Measurements from ENCODE around the gene PPP1R11. TPM values are rescaled to one million over a fixed set of nuclear protein-coding genes. Genes with fewer than 3 reads are reported as not detected.
"Not testable (repeated sequence)": the region's sequence is repeated elsewhere in the genome, so short reads cannot be mapped to it uniquely, and the experiment has no call there.

PPP1R11 gene, protein sequence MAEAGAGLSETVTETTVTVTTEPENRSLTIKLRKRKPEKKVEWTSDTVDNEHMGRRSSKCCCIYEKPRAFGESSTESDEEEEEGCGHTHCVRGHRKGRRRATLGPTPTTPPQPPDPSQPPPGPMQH
- total RNA-seq, result 10 to 100 TPM in 3 of 4 donors, 1 to 10 TPM in 1; 7.9 to 47.9 (median 23.3) TPM

- Histone ChIP-seq H3K9me3 (no peaks in the 10 kb centered on the region), H3K4me3 (peak within 1 kb of the TSS; percentile 63 to 79), H3K27ac (peak within 1 kb of the TSS; percentile 87 to 89), H3K27me3 (peaks cover 0 to 3% of the 10 kb centered on the region in 2 donors), H3K4me1 (peaks cover 7 to 8% of the 10 kb centered on the region in 2 donors), H3K36me3 (no peaks in the 10 kb centered on the region)
- intact Hi-C loops (cut with DNase I; ENCODE audit: low total_unique reads), result no loop called here
- TF ChIP-seq CTCF (IDR thresholded peaks at IDR 0.05) (peak in 1 of 4 experiments; percentile 11), POLR2A (IDR thresholded peaks at IDR 0.05) (peak; percentile 71 to 72)
- DNase-seq, result peak; percentile 99
Measured at GRCh38 chr6:30066577-30067459, at the start of gene PPP1R11. TSS of gene PPP1R11 (plus strand) at chr6:30067198. CDS start at chr6:30067411, 213 bp downstream.

DNA sequence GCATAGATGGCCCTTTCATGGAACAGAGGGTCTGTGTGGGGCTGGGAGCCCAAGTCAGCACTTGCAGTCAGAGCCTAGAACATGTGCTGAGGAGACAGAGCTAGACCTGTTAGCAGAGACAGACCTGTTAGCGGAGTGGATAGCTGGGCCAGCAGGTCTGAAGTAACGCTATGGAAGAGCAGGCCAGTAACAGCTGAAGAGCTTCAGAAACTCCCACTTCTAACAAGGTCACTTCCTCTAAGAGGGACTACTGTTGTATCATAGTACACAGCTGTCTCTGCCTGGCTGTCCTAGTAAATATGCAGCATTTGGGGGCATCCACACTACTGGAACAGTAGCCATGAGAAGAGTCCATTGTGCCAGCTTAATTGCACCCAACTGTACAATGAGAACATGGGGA, 47.2 kb upstream of the PPP1R11 start:
- TF ChIP-seq POLR2A (IDR thresholded peaks at IDR 0.05) (no peak), CTCF (IDR thresholded peaks at IDR 0.05) (no peak)
- intact Hi-C loops (cut with DNase I; ENCODE audit: low total_unique reads), result no loop called here
- DNase-seq, result no peak
- no peaks in the 10 kb centered on the region for H3K36me3 ChIP-seq
- no peaks in the 10 kb centered on the region for H3K9me3 ChIP-seq
- H3K27ac ChIP-seq, result no peak overlapping the region
- H3K27me3 ChIP-seq, result no peaks in the 10 kb centered on the region
- no peaks in the 10 kb centered on the region for H3K4me1 ChIP-seq
- no peak overlapping the region for H3K4me3 ChIP-seq

DNA sequence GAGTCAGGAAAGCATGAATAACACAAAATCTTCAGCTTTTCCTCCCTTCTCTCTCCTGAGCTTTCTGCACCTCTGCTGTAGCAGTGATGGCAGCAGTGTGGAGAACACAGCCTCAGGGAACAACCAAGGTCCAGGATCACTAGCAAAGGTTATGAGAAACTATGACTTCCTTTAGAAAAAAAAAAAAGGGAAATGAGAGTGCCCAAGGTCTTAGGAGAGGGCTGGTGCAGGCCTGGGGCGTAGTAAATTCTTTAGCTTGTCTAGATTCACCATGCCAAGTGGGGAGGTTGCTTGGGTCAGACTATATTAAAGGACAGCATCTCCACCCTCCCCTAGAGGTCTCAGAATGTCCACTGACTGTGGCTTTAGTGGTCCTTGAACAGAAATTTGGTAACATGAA, 46.4 kb upstream of the PPP1R11 start:
- H3K36me3 ChIP-seq, result no peaks in the 10 kb centered on the region
- H3K4me3 ChIP-seq, result no peak overlapping the region
- H3K9me3 ChIP-seq, result no peaks in the 10 kb centered on the region
- no peak overlapping the region for H3K27ac ChIP-seq
- H3K4me1 ChIP-seq, result no peaks in the 10 kb centered on the region
- no peaks in the 10 kb centered on the region for H3K27me3 ChIP-seq
- no peak for DNase-seq
- intact Hi-C loops (cut with DNase I; ENCODE audit: low total_unique reads), result no loop called here
- TF ChIP-seq CTCF (IDR thresholded peaks at IDR 0.05), result no peak
- TF ChIP-seq POLR2A (IDR thresholded peaks at IDR 0.05), result no peak

DNA sequence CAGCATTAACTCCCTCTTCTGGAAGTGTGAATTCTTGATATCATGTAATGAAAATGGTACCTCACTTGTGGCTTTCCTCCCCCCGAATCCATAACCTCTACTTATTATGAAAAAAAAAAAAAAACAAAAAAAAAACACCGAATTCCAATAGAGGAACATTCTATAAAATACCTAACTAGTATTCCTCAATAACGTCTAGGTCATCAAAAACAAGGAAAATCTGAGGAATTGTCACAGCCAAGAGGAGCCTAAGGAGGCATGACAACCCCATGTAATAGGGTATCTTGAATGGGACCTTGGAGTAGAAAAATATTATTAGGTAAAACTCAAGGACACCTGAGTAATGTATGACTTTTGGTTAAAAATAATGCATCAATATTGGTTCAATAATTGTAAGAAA, 44.8 kb upstream of the PPP1R11 start:
- H3K27ac ChIP-seq, result no peak overlapping the region
- H3K36me3 ChIP-seq, result no peaks in the 10 kb centered on the region
- TF ChIP-seq CTCF (IDR thresholded peaks at IDR 0.05) (no peak), POLR2A (IDR thresholded peaks at IDR 0.05) (no peak)
- H3K9me3 ChIP-seq, result no peaks in the 10 kb centered on the region
- intact Hi-C loops (cut with DNase I; ENCODE audit: low total_unique reads), result no loop called here
- DNase-seq, result no peak
- H3K4me3 ChIP-seq, result no peak overlapping the region
- H3K27me3 ChIP-seq, result no peaks in the 10 kb centered on the region
- H3K4me1 ChIP-seq, result no peaks in the 10 kb centered on the region

DNA sequence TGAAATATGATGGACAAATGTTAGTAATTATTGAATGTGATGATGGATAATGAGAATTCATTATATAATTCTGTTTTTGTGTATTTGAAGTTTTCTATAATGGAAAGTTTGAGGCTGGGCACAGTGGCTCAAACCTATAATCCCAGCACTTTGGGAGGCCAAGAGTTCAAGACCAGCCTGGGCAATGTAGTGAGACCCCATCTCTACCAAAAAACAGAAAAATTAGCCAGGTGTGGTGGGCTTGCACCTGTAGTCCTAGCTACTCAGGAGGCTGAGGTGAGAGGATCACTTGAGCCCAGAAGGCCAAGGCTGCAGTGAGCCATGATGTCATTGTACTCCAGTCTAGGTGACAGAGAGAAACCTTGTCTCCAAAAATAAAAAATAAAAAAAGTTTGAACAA, 44.3 kb upstream of the PPP1R11 start:
- intact Hi-C loops (cut with DNase I; ENCODE audit: low total_unique reads); H3K4me1 ChIP-seq; H3K9me3 ChIP-seq; H3K27ac ChIP-seq; H3K4me3 ChIP-seq; H3K36me3 ChIP-seq; DNase-seq; H3K27me3 ChIP-seq: not testable (repeated sequence)
